HG03521 (cell line): ENCODE measurements around the gene TBC1D5.

Source experiments
- ATAC-seq: cut with Tn5 transposase; IDR thresholded peaks from one replicate; pipeline ENCODE4 v1.9.1; 2021; ENCODE audit warnings: mild to moderate bottlenecking, moderate library complexity; ENCODE audit not compliant: unreplicated experiment

The TBC1D5 gene

GRCh38 chr3:17122758-17123157 is 619.7 kb downstream of the TBC1D5 start:
- no peak for ATAC-seq

DNA sequence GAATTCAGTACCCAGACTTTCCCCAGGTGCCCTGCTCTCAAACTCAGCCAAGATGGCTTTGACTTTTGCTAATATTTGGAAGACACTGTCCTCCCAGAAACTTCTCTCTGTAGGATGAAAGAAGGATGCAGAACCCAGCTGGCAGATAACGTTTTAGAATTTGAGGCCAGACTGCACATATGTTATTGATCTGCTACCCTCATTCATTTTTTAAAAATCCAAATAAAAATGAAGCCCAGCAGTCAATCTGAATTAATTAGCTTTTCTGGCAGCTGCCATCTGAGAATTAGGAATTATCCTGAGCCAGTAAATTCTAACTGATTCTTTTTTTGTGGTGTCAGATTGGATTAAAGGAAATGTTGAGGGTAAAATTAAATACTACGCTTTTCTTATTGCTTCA is 621.1 kb downstream of the TBC1D5 start:
- ATAC-seq = no peak

GRCh38 chr3:17120115-17120514 is 622.3 kb downstream of the TBC1D5 start:
- ATAC-seq = no peak

DNA sequence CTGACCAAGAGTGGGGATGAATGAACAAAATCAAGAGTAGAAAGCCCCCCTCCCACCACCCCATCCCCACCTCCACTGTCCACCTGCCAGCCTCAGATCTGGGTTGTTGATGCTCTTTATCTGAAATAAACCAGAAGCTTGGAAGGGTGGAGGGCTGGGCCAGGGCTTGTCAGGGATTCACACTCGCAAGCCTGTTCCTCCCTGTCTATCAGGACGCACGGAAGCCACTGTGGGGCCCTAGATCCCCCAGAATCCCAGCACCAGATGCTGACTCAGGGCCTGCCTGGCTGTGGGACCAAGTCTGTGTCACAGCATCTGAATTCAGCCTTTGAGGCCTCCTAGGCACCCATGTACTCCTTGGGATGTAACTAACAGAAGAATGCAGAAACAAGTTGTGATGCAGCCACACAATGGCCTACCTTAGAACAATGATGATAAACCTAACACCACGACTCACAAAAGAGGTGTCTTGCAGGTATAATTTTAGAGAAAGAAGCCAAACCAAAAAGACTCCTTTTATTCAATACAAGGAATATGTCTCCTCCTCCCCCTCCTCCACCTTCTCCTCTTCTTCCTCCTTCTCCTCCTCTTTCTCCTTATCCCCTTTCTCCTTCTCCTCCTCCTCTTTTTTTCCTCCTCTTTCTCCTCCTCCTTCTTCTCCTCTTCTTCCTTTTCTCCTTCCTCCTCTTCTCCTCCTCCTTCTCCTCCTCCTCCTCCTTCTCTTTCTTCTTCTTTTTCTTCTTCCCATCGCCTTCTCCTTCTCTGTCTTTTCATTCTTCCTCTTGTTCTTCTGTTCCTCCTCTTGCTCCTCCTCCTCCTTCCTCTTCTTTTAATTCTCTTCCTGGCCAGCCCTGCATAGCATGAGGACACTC is 623.0 kb downstream of the TBC1D5 start:
- no peak for ATAC-seq

DNA sequence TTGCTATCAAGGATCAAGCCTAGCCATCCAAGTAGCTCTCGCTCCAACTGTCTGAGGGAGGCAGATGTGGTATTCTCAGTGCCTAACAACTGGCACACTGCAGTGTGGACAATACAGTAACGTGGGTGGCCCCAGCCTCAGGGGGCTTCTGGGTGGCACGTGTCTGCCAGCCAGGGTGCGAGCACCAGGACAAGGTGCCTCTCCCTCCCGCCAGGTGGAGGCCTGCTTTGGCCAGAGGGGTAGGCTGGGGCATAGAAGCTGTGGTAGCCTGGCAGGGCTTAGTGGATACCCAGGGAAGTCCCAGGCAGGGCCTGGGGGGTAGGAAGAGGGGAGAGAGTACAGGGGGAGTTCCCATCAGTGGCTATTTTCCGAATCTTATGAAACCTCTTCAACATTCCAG is 623.7 kb downstream of the TBC1D5 start:
- ATAC-seq = no peak

DNA sequence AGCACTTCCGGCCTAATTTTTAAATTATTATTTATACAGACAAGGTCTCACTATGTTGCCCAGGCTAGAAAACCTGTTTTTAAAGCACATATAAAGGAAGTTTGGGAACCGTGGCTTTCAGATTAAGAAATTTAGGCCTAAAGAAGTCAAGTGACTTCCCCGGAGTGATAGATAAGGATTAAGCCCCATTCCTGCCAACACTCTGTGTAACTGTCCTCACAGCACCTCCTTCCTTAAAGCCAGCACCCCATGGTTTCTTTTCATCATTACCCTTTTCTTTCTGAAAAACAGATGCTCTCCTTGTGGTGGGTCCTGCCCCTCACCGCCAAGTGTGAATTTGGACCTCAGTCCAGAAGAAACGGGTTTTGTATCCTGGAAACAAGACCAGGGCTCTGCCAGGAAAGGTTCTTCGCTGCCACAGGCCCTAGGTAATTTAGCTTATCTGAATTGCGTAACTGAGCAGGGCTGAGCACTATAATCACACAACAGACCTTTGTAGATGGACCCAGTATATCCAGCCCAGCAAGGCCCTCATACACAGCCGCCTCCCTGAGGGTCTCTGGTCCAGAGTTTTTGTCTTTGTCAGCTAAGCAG is 626.3 kb downstream of the TBC1D5 start:
- ATAC-seq = no peak

GRCh38 chr3:17115186-17115585 is 627.2 kb downstream of the TBC1D5 start:
- ATAC-seq = no peak

DNA sequence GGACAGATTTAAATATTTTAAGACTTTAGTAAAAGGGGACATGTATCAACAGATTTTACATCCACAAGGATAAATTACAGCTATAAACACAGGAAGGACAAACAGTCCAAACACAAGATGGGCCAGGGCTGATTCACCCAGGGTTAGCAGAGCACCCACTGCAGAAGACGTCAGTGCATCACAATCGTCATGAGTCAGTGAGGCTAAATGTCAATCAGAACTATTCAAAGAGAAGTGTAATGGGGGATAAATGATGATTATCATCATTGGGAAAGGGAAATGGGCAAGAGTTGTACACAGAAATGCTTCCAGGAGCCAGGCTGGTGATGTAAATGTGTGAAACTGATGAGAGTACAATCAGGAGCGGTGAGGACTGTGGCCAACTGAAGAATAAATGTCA is 630.8 kb downstream of the TBC1D5 start:
- no peak for ATAC-seq

DNA sequence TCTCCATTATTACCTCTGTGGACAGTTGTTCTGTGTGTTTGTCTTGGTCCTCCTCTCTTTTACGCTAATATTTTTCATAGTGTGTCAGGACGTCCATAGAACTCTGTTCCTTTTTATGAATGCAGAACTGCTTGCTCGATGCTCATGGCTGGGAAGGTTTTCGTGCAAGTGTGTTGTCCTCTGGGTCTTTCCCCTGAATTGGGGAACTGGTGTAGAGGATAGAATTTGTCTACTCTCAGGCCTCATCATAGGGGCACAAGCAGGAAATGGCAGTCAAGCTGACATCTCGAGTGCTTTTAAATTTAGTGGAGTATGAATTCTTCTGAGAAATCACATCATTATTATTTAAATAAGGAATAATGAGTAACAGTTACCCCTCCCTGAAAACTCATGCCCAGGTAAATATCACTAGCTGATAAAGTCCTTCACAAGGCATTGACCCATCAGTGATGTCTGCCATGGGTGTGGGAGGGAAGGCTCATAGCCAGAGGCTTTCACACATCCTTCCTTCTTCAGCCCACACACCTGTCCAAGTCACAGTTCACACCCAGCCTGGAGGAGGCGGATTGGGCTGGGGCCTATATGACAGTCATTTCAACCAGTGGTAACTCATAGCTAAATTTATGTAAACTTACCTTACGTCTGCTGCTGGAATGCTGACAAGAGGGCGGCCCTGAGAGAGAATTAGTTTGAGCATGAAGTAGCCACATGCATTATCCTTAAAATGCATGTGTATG is 631.6 kb downstream of the TBC1D5 start:
- no peak for ATAC-seq
